Activated CD8-positive, alpha-beta memory T cell treated with anti-CD3 and anti-CD28 coated beads, Interleukin-2, amount 50 U/mL, for 48 hours (primary cell): ENCODE data around the gene PAX5.

ENCODE experiments used
- DNase-seq: peaks from one replicate; pipeline ENCODE4 v3.0.0-alpha.2; 2020

PAX5 gene

GRCh38 chr9:36849943-36850342 is 184.1 kb downstream of the PAX5 start:
- DNase-seq, result no peak

DNA sequence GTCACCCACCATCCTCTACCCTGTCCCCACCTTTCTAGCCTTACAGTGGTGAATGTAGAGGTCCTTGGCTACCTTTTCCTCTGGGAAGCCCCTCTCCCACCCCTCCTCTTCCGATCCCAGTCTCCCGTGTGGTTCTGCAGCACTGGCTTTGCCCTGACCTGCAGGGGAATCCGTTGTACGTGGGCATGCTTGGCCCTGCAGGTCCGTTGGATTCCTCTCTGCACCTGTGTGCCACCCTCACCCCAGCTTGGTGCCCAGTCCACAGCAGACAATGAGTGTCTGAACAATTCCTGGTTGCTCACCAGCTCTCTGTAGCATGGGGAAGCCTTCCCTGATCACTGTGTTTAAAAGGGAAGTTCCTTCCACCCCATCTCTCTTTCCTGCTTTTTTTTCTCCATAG is 185.1 kb downstream of the PAX5 start:
- no peak for DNase-seq

DNA sequence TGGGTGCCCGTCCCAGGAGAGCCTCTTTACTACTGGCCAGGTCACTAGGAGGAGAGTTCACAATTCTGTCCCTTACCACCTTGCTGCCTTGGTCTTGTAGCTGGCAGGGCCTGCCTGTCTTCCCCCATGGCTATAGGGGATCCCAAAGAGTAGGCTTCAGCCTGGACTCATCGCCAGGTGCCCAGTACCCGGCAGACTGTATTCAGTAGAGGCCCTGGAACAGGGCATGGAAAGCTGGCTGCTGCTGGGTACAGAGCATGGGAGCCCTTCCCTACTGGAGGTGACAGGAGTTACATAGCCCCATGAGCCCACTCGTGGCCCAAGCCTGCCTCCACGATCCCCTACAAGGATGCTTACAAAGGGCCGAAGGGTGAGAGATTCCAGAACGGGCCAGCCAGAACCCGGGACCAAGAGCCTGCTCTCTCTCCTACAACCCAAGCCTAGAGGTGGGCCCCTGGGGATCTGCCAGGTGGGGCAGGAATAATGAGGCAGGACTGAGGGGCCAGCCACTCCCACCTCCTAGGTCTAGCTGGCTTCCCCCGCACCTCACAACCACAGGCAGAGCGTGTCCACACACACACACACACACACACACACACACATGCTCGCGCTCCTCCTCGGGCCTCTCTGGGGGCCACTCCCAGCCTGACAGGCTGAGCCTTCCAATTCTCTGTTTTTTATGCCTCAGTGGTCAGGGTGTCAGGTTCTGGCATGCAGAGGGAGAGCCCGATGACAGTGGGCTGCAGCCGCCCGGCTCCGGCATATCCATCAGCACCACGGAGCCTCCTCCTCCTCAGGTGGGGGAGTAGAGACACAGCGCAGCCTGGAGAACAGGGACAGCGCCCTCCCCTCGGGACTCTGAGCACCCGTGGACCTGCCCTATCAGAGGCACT is 186.0 kb downstream of the PAX5 start:
- no peak for DNase-seq

- no peak for DNase-seq
Observed at GRCh38 chr9:36846621-36847020, 187.4 kb downstream of the PAX5 start.

DNA sequence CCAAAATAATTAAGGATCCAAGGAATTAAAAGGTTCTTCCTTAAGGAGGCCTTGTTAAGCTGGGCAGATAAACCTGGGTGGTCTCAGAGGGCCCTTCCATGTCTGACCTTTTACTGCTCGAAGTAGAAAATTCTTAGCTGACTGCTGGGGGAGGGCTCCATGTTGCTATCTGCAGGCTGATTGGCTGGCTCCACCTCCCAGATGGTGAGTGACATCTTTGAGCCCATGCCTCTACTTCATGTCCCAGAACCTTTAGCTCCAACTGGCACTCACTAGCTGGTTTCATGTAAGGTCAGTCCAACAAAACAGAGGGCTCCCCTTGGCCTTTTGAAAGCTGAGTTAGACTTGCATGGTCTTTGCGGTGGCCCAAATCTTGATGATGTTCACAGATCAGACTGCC is 188.2 kb downstream of the PAX5 start:
- no peak for DNase-seq

DNA sequence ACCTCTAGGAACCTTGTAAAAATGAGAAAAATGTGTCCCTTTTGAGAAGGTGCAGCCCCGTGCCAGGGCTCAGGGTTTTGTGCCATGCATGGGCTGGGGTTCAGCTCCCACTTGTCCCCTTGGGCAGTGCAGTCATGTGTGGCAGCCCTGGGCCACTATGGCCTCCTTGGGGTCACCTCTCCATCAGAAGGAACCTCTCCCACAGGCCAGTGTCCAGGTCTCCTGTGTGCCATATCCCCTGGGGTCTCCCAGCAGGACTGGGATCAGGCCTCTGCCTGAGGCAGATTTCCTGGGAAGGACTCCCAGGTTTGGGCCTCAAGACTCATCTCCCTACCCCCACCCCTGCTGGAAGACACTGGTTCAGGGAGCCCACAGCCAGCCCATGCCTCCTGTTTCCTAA is 189.1 kb downstream of the PAX5 start:
- no peak for DNase-seq

GRCh38 chr9:36843964-36844363 is 190.1 kb downstream of the PAX5 start:
- DNase-seq, result no peak

- no peak for DNase-seq
Observed at GRCh38 chr9:36842560-36843530, 191.2 kb downstream of the PAX5 start.

GRCh38 chr9:36840898-36841536 is 193.1 kb downstream of the PAX5 start:
- no peak for DNase-seq

GRCh38 chr9:36839131-36839885 is 194.8 kb downstream of the PAX5 start:
- no peak for DNase-seq

DNA sequence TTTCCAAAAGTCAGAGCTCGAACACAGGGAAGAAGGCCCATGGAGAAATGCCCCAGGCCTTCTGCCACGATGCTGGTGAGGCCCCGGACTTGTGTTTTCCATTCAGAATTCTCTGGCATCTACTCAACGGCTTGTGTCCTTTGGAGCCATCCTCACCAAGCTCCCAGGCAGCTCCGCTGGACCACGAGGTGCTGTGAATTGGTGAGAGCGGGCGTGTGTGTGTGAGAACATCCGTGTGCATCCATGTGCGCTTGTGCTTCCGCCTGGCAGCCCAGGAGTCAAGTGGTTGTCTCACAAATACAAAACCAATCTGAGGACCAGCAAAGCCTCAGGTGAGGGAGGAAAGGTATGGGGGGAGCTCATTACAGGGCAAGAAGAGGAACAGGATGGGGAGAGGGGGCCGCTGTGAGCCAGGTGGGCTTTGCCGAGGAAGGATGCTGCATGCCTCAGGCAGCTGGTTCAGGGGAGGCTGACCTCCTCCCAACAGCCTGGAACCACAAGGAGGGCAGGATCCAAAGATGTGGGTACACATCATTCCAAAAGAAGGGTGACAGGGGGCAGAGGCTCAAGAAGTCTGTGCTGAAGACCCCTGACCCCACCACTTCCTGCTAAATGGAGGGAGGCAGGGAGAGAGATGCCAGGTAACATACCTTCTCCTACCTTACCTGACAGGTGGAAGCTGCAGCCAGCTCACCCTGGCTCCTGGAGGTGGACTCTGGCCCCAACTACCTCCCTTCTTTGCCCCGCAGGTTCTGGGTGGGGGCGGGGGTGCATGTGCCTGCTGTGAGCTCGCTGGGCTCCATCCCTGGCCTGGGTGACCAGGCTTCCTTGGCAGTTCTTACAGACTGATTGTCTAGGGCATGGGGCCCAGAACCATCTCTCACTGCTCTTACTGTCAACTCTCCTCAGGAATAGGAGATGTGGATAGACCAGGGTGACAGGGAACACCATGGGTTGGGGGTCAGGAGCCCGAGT is 196.3 kb downstream of the PAX5 start:
- DNase-seq, result no peak

DNA sequence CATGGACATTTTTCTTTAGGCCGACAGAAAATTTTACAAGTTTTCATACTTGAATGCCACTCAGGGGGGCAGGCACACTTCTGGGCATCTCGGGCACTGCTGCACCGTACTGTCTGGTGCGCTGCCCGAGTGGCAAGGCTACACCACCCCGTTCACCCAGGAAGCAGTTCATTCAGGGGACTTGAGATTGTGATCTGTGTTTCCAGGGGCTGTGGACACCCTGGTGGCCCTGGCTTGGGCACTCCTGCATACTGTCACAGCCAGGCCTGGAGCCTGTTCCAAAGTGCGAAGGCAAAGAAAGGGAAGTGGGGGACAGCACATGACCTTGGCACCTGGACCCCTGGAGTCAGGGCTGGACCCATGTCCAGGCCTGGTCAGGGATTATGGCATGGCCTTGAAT is 197.6 kb downstream of the PAX5 start:
- no peak for DNase-seq

GRCh38 chr9:36835271-36835996 is 198.6 kb downstream of the PAX5 start:
- no peak for DNase-seq

DNA sequence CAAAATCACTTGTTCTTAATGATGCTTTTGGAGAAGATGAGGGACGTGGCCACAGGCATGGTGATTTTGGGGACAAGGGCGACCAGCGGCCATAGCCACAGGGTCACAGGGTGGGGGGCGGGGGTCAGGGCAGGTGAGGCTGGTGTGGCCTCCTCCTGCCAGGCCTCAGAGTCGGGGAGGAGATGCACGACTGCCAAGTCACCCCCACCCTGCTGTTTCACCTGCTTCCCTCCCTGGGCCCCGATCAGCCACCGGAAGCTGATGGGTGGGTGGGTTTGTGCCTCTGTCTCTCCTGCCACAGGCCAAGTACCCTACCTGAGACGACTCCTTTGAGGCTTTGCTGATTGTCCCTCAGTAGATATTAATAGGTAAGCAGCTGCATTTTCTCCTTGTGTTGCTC is 199.3 kb downstream of the PAX5 start:
- DNase-seq, result no peak

- no peak for DNase-seq
Observed at GRCh38 chr9:36833954-36834353, 200.1 kb downstream of the PAX5 start.

DNA sequence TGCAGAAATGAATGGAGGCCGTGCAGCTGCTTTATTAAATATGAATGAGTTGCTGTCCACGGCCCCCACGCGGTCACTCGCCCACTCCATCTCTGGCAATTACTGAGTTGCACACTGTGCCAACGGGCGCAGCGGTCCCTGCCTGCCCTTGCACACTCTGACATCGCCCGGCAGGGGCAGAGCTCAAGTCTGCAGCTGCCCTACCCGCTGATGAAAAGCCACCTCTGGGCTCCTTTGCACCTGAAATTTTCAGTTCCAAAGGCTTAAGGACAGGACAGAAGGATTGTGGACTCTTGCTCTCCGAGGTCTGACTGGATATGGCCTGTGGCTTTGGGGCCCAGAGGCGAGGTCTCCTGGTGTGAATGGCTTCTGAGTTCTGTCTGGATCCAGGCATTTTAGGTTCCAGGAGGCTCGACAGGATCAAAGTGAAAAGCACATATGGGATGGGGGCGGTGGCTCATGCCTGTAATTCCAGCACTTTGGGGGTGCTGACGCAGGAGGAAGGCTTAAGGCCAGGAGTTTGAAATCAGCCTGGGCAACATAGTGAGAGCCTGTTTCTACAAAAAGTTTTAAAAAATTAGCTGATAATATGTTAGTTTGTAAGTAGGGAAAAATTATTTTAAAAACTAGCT is 201.8 kb downstream of the PAX5 start:
- no peak for DNase-seq

- DNase-seq, result no peak
Observed at GRCh38 chr9:36831381-36832161, 202.5 kb downstream of the PAX5 start.

DNA sequence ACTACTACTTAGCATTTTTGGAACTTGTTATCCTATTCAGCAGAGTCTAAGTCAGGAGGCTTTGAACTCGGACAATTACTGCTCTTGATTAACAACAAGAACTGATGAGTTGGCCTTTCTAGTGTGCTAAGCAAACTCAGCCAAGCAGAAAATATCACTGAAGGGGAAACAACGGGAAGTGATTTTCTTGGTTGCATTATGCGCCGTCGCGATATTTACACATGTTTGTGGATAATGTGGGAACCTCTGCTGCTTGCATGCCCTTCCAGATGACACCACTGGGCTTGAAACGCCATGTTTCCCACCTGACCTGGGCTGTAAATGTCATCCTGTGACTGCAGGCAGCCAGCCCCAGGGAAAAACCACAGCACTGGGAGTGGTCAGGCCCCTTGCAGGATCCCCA is 205.5 kb downstream of the PAX5 start:
- no peak for DNase-seq

- DNase-seq, result no peak
Observed at GRCh38 chr9:36827593-36827992, 206.5 kb downstream of the PAX5 start.
